Esophagus (tissue), 2 donors: Measurements from ENCODE around the gene MTFMT. TPM values are rescaled to one million over a fixed set of nuclear protein-coding genes. Genes with fewer than 3 reads are reported as not detected.
"Not testable (repeated sequence)": the region's sequence is repeated elsewhere in the genome, so short reads cannot be mapped to it uniquely, and the experiment has no call there.

Source experiments
- H3K27ac ChIP-seq, 2 donors: one replicate each; pipeline ENCODE4 v1.5.1; 2013; ENCODE audit warnings: low read depth in 2 of 2, mild to moderate bottlenecking in 2 of 2, inconsistent platforms in 1 of 2, low read length in 1 of 2, moderate library complexity in 1 of 2
- H3K27me3 ChIP-seq, 2 donors: one replicate each; pipeline ENCODE4 v1.6.1; 2013; ENCODE audit warnings: low read length in 2 of 2, control low read depth in 1 of 2, mild to moderate bottlenecking in 1 of 2; ENCODE audit not compliant: insufficient read depth in 2 of 2, control insufficient read depth in 1 of 2
- H3K36me3 ChIP-seq, 2 donors: one replicate each; pipeline ENCODE4 v1.6.1; 2013; ENCODE audit warnings: low read length in 1 of 2; ENCODE audit not compliant: control insufficient read depth in 2 of 2, insufficient read depth in 2 of 2
- H3K4me1 ChIP-seq, 2 donors: one replicate each; pipeline ENCODE4 v1.6.1; 2013; ENCODE audit warnings: low read length in 1 of 2; ENCODE audit not compliant: control insufficient read depth in 2 of 2, insufficient read depth in 2 of 2
- H3K4me3 ChIP-seq, 2 donors: one replicate each; pipeline ENCODE4 v1.5.1; 2013; ENCODE audit warnings: low read length in 2 of 2, mild to moderate bottlenecking in 2 of 2, low read depth in 1 of 2, moderate library complexity in 1 of 2
- H3K9me3 ChIP-seq, 2 donors: one replicate each; pipeline ENCODE4 v1.6.1; 2013; ENCODE audit warnings: mild to moderate bottlenecking in 2 of 2, low read depth in 1 of 2, low read length in 1 of 2, moderate library complexity in 1 of 2; ENCODE audit not compliant: control insufficient read depth in 2 of 2, insufficient read depth in 1 of 2
- WGBS, 2 donors: extraction: QIAGEN DNeasy Blood & Tissue Kit; methylation state at CpG; one replicate each; pipeline ENCODE4 v1.1.7; 2013; 5-methylcytosine and 5-hydroxymethylcytosine counted together
- polyA plus RNA-seq, 2 donors: library from polyadenylated mRNA; stranded (reverse); fragments of 200-250 nt; gene quantifications; one replicate each; pipeline ENCODE4 v1.2.3, GENCODE V29; 2013
- donor health status: healthy with polysubstance abuse.
- donor health status: Bipolar disorder and iron deficiency.

The MTFMT gene
- polyA plus RNA-seq, 2 donors = 3.1 to 6.9 TPM

GRCh38 chr15:65029736-65030208 is 333 bp upstream of the MTFMT start:
- H3K36me3 ChIP-seq = no peaks in the 10 kb centered on the region
- WGBS, 2 donors = 62% methylated on average over 12 of the region's 12 CpGs
- no peak overlapping the region for H3K27ac ChIP-seq
- peak overlapping the region in 1 of 2 donors; percentile 72 for H3K4me3 ChIP-seq
- H3K27me3 ChIP-seq = no peaks in the 10 kb centered on the region
- H3K4me1 ChIP-seq = peaks cover 0 to 8% of the 10 kb centered on the region in 2 donors
- H3K9me3 ChIP-seq = no peaks in the 10 kb centered on the region

- Histone ChIP-seq H3K9me3 (no peaks in the 10 kb centered on the region), H3K4me3 (peak overlapping the region; percentile 14 to 72), H3K27ac (no peak overlapping the region), H3K36me3 (no peaks in the 10 kb centered on the region), H3K27me3 (no peaks in the 10 kb centered on the region), H3K4me1 (peaks cover 0 to 8% of the 10 kb centered on the region in 2 donors)
- 46 to 47% methylated on average over 10 of the region's 10 CpGs for WGBS, 2 donors
Observed at GRCh38 chr15:65028338-65028737, 1.1 kb downstream of the MTFMT start.

- Histone ChIP-seq H3K36me3 (no peaks in the 10 kb centered on the region), H3K4me3 (no peak overlapping the region), H3K27ac (no peak overlapping the region), H3K9me3 (no peaks in the 10 kb centered on the region), H3K27me3 (no peaks in the 10 kb centered on the region), H3K4me1 (peaks cover 0 to 5% of the 10 kb centered on the region in 2 donors)
- WGBS, 2 donors = 83 to 84% methylated on average over 1 of the region's 1 CpG
Observed at GRCh38 chr15:65027593-65027992, 1.8 kb downstream of the MTFMT start.

DNA sequence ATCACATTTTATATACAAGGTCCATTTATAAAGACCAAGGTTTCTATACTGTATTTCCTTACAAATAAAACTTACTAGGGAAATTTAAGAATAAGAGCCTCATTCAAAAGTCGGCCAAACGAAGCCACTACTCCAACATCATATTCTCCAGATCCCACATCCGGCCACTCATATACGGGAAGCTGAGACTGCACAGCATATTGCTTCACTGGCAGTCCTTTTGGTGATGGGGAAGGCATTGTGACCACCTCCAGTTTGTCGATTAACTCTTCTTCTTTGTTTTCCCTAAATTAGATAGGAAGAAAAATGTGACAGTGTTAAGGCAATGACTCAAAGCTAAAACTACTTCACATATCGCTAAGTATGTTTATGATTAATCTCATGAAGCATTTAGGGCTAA is 2.7 kb downstream of the MTFMT start:
- Histone ChIP-seq H3K4me1 (peaks cover 0 to 5% of the 10 kb centered on the region in 2 donors), H3K27me3 (no peaks in the 10 kb centered on the region), H3K9me3 (no peaks in the 10 kb centered on the region), H3K36me3 (no peaks in the 10 kb centered on the region), H3K4me3 (no peak overlapping the region), H3K27ac (no peak overlapping the region)
- 89 to 91% methylated on average over 6 of the region's 6 CpGs for WGBS, 2 donors

- Histone ChIP-seq H3K27ac (no peak overlapping the region), H3K9me3 (no peaks in the 10 kb centered on the region), H3K4me3 (no peak overlapping the region), H3K4me1 (no peaks in the 10 kb centered on the region), H3K36me3 (peaks cover 3 to 4% of the 10 kb centered on the region in 2 donors), H3K27me3 (no peaks in the 10 kb centered on the region)
Observed at GRCh38 chr15:65021488-65021887, 8.0 kb downstream of the MTFMT start.

DNA sequence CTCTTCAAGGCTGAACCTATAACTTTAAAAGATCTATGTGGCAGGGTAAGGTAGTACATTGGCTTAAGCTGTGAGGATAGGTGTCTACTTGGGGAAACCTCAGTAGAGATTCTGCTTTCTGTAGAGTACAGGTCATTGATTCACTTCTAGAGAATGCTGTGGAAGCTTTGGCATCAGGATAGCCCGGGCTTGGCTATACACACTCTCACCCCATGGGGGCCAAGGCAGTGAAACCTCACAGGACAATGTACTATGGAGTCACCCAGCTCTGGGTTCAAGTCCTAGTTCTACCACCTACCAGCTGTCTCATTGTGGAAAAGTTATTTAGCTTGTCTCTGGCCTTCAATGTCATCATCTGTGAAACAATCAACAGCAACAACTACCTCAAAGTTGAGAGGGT is 9.0 kb downstream of the MTFMT start:
- no peak overlapping the region for H3K4me3 ChIP-seq
- no peaks in the 10 kb centered on the region for H3K9me3 ChIP-seq
- H3K4me1 ChIP-seq = no peaks in the 10 kb centered on the region
- no peaks in the 10 kb centered on the region for H3K27me3 ChIP-seq
- 92 to 95% methylated on average over 1 of the region's 1 CpG for WGBS, 2 donors
- H3K36me3 ChIP-seq = peaks cover 6% of the 10 kb centered on the region in 2 donors
- H3K27ac ChIP-seq = no peak overlapping the region

DNA sequence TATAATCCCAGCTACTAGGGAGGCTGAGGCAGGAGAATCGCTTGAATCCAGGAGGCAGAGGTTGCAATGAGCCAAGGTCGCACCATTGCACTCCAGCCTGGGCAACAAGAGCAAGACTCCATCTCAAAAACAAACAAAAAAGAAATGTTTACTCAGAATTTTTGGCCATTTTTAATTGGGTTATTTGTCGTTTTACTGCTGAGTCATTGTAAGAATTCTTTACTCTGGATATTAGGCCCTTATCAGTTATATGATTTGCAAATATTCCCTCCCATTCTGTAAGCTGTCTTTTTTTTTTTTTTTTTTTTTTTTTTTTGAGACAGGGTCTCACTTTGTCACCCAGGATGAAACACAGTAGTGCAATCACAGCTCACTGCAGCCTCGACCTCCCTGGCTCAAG is 18.2 kb downstream of the MTFMT start:
- not testable (repeated sequence) for H3K27ac ChIP-seq, H3K36me3 ChIP-seq, H3K27me3 ChIP-seq, H3K9me3 ChIP-seq, H3K4me3 ChIP-seq, H3K4me1 ChIP-seq
- 80 to 90% methylated on average over 4 of the region's 4 CpGs for WGBS, 2 donors

DNA sequence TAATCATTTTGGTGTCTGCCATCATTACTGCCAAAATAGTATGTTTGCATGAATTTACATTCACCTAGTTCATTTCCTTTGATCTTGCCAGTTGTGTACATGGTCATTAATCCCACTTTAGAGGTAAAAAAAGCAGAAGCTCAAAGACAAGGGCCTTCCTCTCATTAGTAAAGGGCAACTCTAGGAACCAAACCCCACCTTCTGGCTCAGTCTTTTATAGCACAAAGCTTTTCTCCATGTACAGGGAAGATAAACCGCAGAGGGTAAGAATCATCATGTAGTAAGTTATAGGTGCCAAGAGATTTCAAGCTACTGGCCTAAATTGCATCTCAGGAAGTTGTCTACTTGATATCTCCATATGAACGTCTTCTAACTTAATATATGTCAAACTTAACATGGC is 20.5 kb downstream of the MTFMT start:
- H3K4me1 ChIP-seq = no peaks in the 10 kb centered on the region
- WGBS, 2 donors = 78 to 79% methylated on average over 2 of the region's 2 CpGs
- H3K36me3 ChIP-seq = peaks cover 2% of the 10 kb centered on the region in 2 donors
- H3K9me3 ChIP-seq = peaks cover 0 to 3% of the 10 kb centered on the region in 2 donors
- no peak overlapping the region for H3K4me3 ChIP-seq
- no peak overlapping the region for H3K27ac ChIP-seq
- no peaks in the 10 kb centered on the region for H3K27me3 ChIP-seq

GRCh38 chr15:65006876-65007275 is 22.6 kb downstream of the MTFMT start:
- Histone ChIP-seq H3K27me3 (no peaks in the 10 kb centered on the region), H3K4me1 (no peaks in the 10 kb centered on the region), H3K9me3 (no peaks in the 10 kb centered on the region), H3K36me3 (peaks cover 2% of the 10 kb centered on the region in 2 donors), H3K27ac (no peak overlapping the region), H3K4me3 (no peak overlapping the region)
- 80 to 81% methylated on average over 3 of the region's 3 CpGs for WGBS, 2 donors

GRCh38 chr15:65004993-65005392 is 24.4 kb downstream of the MTFMT start:
- H3K4me1 ChIP-seq = no peaks in the 10 kb centered on the region
- peaks cover 0 to 2% of the 10 kb centered on the region in 2 donors for H3K36me3 ChIP-seq
- no peaks in the 10 kb centered on the region for H3K27me3 ChIP-seq
- H3K27ac ChIP-seq = no peak overlapping the region
- H3K4me3 ChIP-seq = no peak overlapping the region
- WGBS, 2 donors = 87 to 92% methylated on average over 3 of the region's 3 CpGs
- H3K9me3 ChIP-seq = no peaks in the 10 kb centered on the region
